ENCODE data around the gene REPIN1.

The REPIN1 gene

GRCh38 chr7:150382844-150383225 is 14.2 kb downstream of the REPIN1 start:
- H3K9me3 ChIP-seq (ENCODE audit: low read length) = no peaks in the 10 kb centered on the region
- H3K36me3 ChIP-seq (ENCODE audit: insufficient read depth, low read length) = no peaks in the 10 kb centered on the region
- TF ChIP-seq EZH2 (IDR thresholded peaks at IDR 0.05; ENCODE audit: borderline replicate concordance, low read length) = no peak
- no peak for TF ChIP-seq CTCF (IDR thresholded peaks at IDR 0.05; ENCODE audit: low read length)
- H3K27ac ChIP-seq (ENCODE audit: low read depth, low read length, poor library complexity, severe bottlenecking) = peak overlapping the region; percentile 70
- no peak overlapping the region for H2AFZ ChIP-seq (ENCODE audit: low read length)
- no peaks in the 10 kb centered on the region for H3K27me3 ChIP-seq (ENCODE audit: insufficient read depth, low read length)
- H3K9ac ChIP-seq (ENCODE audit: low read length) = peak overlapping the region; percentile 11; the same call in 1 of the 2 replicates
- peak overlapping the region; percentile 4 for H3K4me3 ChIP-seq (ENCODE audit: low read depth, low read length, poor library complexity, severe bottlenecking)
- H4K20me1 ChIP-seq (ENCODE audit: insufficient read depth, low read length) = no peaks in the 10 kb centered on the region
- H3K4me2 ChIP-seq (ENCODE audit: low read length) = peak overlapping the region; percentile 44
- H3K79me2 ChIP-seq (ENCODE audit: insufficient read depth, low read length) = no peaks in the 10 kb centered on the region
- no peaks in the 10 kb centered on the region for H3K9me2 ChIP-seq (ENCODE audit: low read depth, low read length)
- H3K4me1 ChIP-seq (ENCODE audit: insufficient read depth, low read length, severe bottlenecking) = peaks cover 59% of the 10 kb centered on the region
- H3F3A ChIP-seq (ENCODE audit: insufficient read depth, low read length) = 0 out of 2 replicates have a peak, but pooled peaks cover 2% of the 10 kb centered on the region

- Histone ChIP-seq H3K9me3 (ENCODE audit: low read length) (no peaks in the 10 kb centered on the region), H3K4me2 (ENCODE audit: low read length) (no peak overlapping the region; the same call in 1 of the 2 replicates), H3K4me1 (ENCODE audit: insufficient read depth, low read length, severe bottlenecking) (peaks cover 50% of the 10 kb centered on the region), H3K79me2 (ENCODE audit: insufficient read depth, low read length) (no peaks in the 10 kb centered on the region), H4K20me1 (ENCODE audit: insufficient read depth, low read length) (no peaks in the 10 kb centered on the region), H3K9me2 (ENCODE audit: low read depth, low read length) (no peaks in the 10 kb centered on the region), H2AFZ (ENCODE audit: low read length) (no peak overlapping the region), H3K27ac (ENCODE audit: low read depth, low read length, poor library complexity, severe bottlenecking) (peak overlapping the region; percentile 70), H3K9ac (ENCODE audit: low read length) (no peak overlapping the region; the same call in 1 of the 2 replicates), H3K36me3 (ENCODE audit: insufficient read depth, low read length) (no peaks in the 10 kb centered on the region), H3F3A (ENCODE audit: insufficient read depth, low read length) (no peaks in the 10 kb centered on the region), H3K27me3 (ENCODE audit: insufficient read depth, low read length) (no peaks in the 10 kb centered on the region), H3K4me3 (ENCODE audit: low read depth, low read length, poor library complexity, severe bottlenecking) (no peak overlapping the region)
- no peak for TF ChIP-seq CTCF (IDR thresholded peaks at IDR 0.05; ENCODE audit: low read length)
- TF ChIP-seq EZH2 (IDR thresholded peaks at IDR 0.05; ENCODE audit: borderline replicate concordance, low read length) = no peak
Measured at GRCh38 chr7:150383710-150384397, 15.2 kb downstream of the REPIN1 start.

GRCh38 chr7:150384406-150385301 is 16.0 kb downstream of the REPIN1 start:
- H3F3A ChIP-seq (ENCODE audit: insufficient read depth, low read length) = no peaks in the 10 kb centered on the region
- H3K9ac ChIP-seq (ENCODE audit: low read length) = no peak overlapping the region
- TF ChIP-seq EZH2 (IDR thresholded peaks at IDR 0.05; ENCODE audit: borderline replicate concordance, low read length) (no peak), CTCF (IDR thresholded peaks at IDR 0.05; ENCODE audit: low read length) (no peak)
- H3K9me2 ChIP-seq (ENCODE audit: low read depth, low read length) = no peaks in the 10 kb centered on the region
- H3K27ac ChIP-seq (ENCODE audit: low read depth, low read length, poor library complexity, severe bottlenecking) = no peak overlapping the region
- no peak overlapping the region for H3K4me2 ChIP-seq (ENCODE audit: low read length)
- no peak overlapping the region for H2AFZ ChIP-seq (ENCODE audit: low read length)
- no peaks in the 10 kb centered on the region for H3K36me3 ChIP-seq (ENCODE audit: insufficient read depth, low read length)
- H3K4me3 ChIP-seq (ENCODE audit: low read depth, low read length, poor library complexity, severe bottlenecking) = no peak overlapping the region
- no peaks in the 10 kb centered on the region for H4K20me1 ChIP-seq (ENCODE audit: insufficient read depth, low read length)
- no peaks in the 10 kb centered on the region for H3K27me3 ChIP-seq (ENCODE audit: insufficient read depth, low read length)
- peaks cover 48% of the 10 kb centered on the region for H3K4me1 ChIP-seq (ENCODE audit: insufficient read depth, low read length, severe bottlenecking)
- no peaks in the 10 kb centered on the region for H3K79me2 ChIP-seq (ENCODE audit: insufficient read depth, low read length)
- no peaks in the 10 kb centered on the region for H3K9me3 ChIP-seq (ENCODE audit: low read length)
